NCI-H1092 treated with DMSO at 0.1 percent for 48 hours (cell line): ENCODE data around the gene CLEC1B.
"Not testable (repeated sequence)": the region's sequence is repeated elsewhere in the genome, so short reads cannot be mapped to it uniquely, and the experiment has no call there.

Source experiments
- DNase-seq: peaks from one replicate; lab custom pipeline; 2025; lab: John Stamatoyannopoulos, UW

Gene CLEC1B

GRCh38 chr12:9974731-9975130 is 24.2 kb downstream of the CLEC1B start:
- not testable (repeated sequence) for DNase-seq

- DNase-seq: no peak
These were observed 25.0 kb downstream of the CLEC1B start for GRCh38 chr12:9973949-9974348.

- DNase-seq: no peak
These were observed 27.7 kb downstream of the CLEC1B start, which contains the start of gene CLEC12A for GRCh38 chr12:9971181-9971580. Gene CLEC12A (plus strand): TSS chr12:9971409. CDS start chr12:9971597, 188 bp downstream.

GRCh38 chr12:9969673-9970072 is 29.2 kb downstream of the CLEC1B start:
- no peak for DNase-seq

GRCh38 chr12:9961901-9962300 is 37.0 kb downstream of the CLEC1B start:
- DNase-seq: no peak

- no peak for DNase-seq
These were observed 37.8 kb downstream of the CLEC1B start for GRCh38 chr12:9961106-9961505.

GRCh38 chr12:9960590-9960989 is 38.3 kb downstream of the CLEC1B start:
- no peak for DNase-seq

GRCh38 chr12:9957834-9958233 is 41.1 kb downstream of the CLEC1B start:
- no peak for DNase-seq

GRCh38 chr12:9952954-9953729 is 45.8 kb downstream of the CLEC1B start:
- DNase-seq: not testable (repeated sequence)

- no peak for DNase-seq
These were observed 47.8 kb downstream of the CLEC1B start for GRCh38 chr12:9951026-9951675.

GRCh38 chr12:9948606-9949296 is 50.2 kb downstream of the CLEC1B start:
- no peak for DNase-seq

GRCh38 chr12:9947674-9948073 is 51.2 kb downstream of the CLEC1B start:
- no peak for DNase-seq

GRCh38 chr12:9944391-9944790 is 54.5 kb downstream of the CLEC1B start:
- DNase-seq: no peak

GRCh38 chr12:9943240-9943639 is 55.7 kb downstream of the CLEC1B start:
- DNase-seq: no peak
